GM08714 (cell line): ENCODE data around the gene C12orf60.

Experiments used
- H3K4me3 ChIP-seq: fragments of 200-500 bp; sonication (Bioruptor generic); 2 replicates; pipeline ENCODE4 v1.5.1; 2014; ENCODE audit warnings: mild to moderate bottlenecking, low read length, inconsistent platforms
- ZNF274 ChIP-seq: IDR thresholded peaks from 2 replicates; pipeline ENCODE4 v1.6.1; 2012; ENCODE audit warnings: mild to moderate bottlenecking, low read depth, low read length

Gene C12orf60

GRCh38 chr12:14839262-14839661 is 35.8 kb downstream of the C12orf60 start:
- no peak overlapping the region for H3K4me3 ChIP-seq
- TF ChIP-seq ZNF274: no peak

GRCh38 chr12:14840616-14841015 is 37.1 kb downstream of the C12orf60 start:
- no peak for TF ChIP-seq ZNF274
- no peak overlapping the region for H3K4me3 ChIP-seq

GRCh38 chr12:14841761-14842160 is 38.3 kb downstream of the C12orf60 start:
- no peak for TF ChIP-seq ZNF274
- no peak overlapping the region for H3K4me3 ChIP-seq

GRCh38 chr12:14842315-14842714 is 38.8 kb downstream of the C12orf60 start:
- no peak for TF ChIP-seq ZNF274
- no peak overlapping the region for H3K4me3 ChIP-seq

- H3K4me3 ChIP-seq: no peak within 1 kb of the TSS
- no peak for TF ChIP-seq ZNF274
Observed at GRCh38 chr12:14843425-14843887, 40.0 kb downstream of the C12orf60 start, which contains the start of gene ART4. Gene ART4, minus strand, starts transcription at chr12:14843526. Its CDS starts 413 bp downstream, at chr12:14843113.

GRCh38 chr12:14844401-14844800 is 40.9 kb downstream of the C12orf60 start:
- no peak overlapping the region for H3K4me3 ChIP-seq
- no peak for TF ChIP-seq ZNF274

- TF ChIP-seq ZNF274: no peak
Observed at GRCh38 chr12:14845350-14845750, 41.9 kb downstream of the C12orf60 start.

GRCh38 chr12:14846042-14846587 is 42.6 kb downstream of the C12orf60 start:
- H3K4me3 ChIP-seq: no peak overlapping the region

More at GRCh38 chr12:14845350-14845750, 41.9 kb downstream of the C12orf60 start:
- H3K4me3 ChIP-seq: no peak overlapping the region

GRCh38 chr12:14846876-14847580 is 43.6 kb downstream of the C12orf60 start:
- no peak overlapping the region for H3K4me3 ChIP-seq
- TF ChIP-seq ZNF274: no peak

More at GRCh38 chr12:14846042-14846587, 42.6 kb downstream of the C12orf60 start:
- no peak for TF ChIP-seq ZNF274

GRCh38 chr12:14849661-14850060 is 46.2 kb downstream of the C12orf60 start:
- TF ChIP-seq ZNF274: no peak
- no peak overlapping the region for H3K4me3 ChIP-seq

GRCh38 chr12:14850929-14851663 is 47.6 kb downstream of the C12orf60 start:
- no peak overlapping the region for H3K4me3 ChIP-seq
- no peak for TF ChIP-seq ZNF274

GRCh38 chr12:14852880-14853279 is 49.4 kb downstream of the C12orf60 start:
- no peak for TF ChIP-seq ZNF274
- no peak overlapping the region for H3K4me3 ChIP-seq

GRCh38 chr12:14853961-14854360 is 50.5 kb downstream of the C12orf60 start:
- no peak overlapping the region for H3K4me3 ChIP-seq
- no peak for TF ChIP-seq ZNF274

GRCh38 chr12:14854586-14855183 is 51.2 kb downstream of the C12orf60 start:
- TF ChIP-seq ZNF274: no peak

More at GRCh38 chr12:14854586-14855183, 51.2 kb downstream of the C12orf60 start:
- H3K4me3 ChIP-seq: no peak overlapping the region
